Measurements from ENCODE around the gene SEC16A. TPM values are rescaled to one million over a fixed set of nuclear protein-coding genes. Genes with fewer than 3 reads are reported as not detected.

SEC16A gene
- total and polyA plus RNA-seq, 2 donors (not counting 3 experiments of a cell fraction or from before 2014, with no cell fraction given) = 34.5 to 80.6 TPM

GRCh38 chr9:136438548-136439480 is 44.0 kb downstream of the SEC16A start:
- no TSS peak for BruUV-seq (replicated peaks)
- dilution Hi-C loops (cut with MboI; ENCODE audit: extremely low pct_ligation_motif_present, low sequenced_read_pairs) (no loop called here), intact Hi-C loops (cut with micrococcal nuclease) (loop anchor here (2.0 kb wide), 2 partner anchors 28 to 44 kb away; partner anchors contain the start of genes ENTR1, PMPCA and SEC16A)
- peaks cover 12% of the 10 kb centered on the region for H3K4me1 ChIP-seq (ENCODE audit: control insufficient read depth, extremely low read depth, insufficient read depth, low read length)
- H3K4me2 ChIP-seq (ENCODE audit: insufficient read depth, low read length) = peak overlapping the region; percentile 67
- H3K4me3 ChIP-seq (replicated peaks in 1 of 3; ENCODE audit: insufficient read depth in 1 of 3, low read depth in 1 of 3, low read length in 3 of 3) = peak overlapping the region; percentile 33 to 76 (median 66)
- TF ChIP-seq POLR2AphosphoS5 (IDR thresholded peaks at IDR 0.05; ENCODE audit: insufficient read depth, low read depth, low read length) (no peak), MYC (IDR thresholded peaks at IDR 0.05; ENCODE audit: low read depth, low read length) (no peak), JUN (IDR thresholded peaks at IDR 0.05; ENCODE audit: borderline replicate concordance, insufficient read depth, insufficient read length, low read depth) (no peak), EZH2 (IDR thresholded peaks at IDR 0.05; ENCODE audit: borderline replicate concordance, low read depth, low read length, severe bottlenecking) (no peak), POLR2A (IDR thresholded peaks at IDR 0.05; ENCODE audit: low read depth, low read length) (no peak), FOS (IDR thresholded peaks at IDR 0.05; ENCODE audit: borderline replicate concordance, insufficient read depth, low read length) (no peak), GATA2 (IDR thresholded peaks at IDR 0.05; ENCODE audit: insufficient read depth, insufficient read length, low read depth, low read length) (no peak)
- TF ChIP-seq, protein P1, sequence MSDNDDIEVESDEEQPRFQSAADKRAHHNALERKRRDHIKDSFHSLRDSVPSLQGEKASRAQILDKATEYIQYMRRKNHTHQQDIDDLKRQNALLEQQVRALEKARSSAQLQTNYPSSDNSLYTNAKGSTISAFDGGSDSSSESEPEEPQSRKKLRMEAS (IDR thresholded peaks at IDR 0.05; ENCODE audit: insufficient read depth, insufficient read length) = no peak
- TF ChIP-seq, protein P2, sequence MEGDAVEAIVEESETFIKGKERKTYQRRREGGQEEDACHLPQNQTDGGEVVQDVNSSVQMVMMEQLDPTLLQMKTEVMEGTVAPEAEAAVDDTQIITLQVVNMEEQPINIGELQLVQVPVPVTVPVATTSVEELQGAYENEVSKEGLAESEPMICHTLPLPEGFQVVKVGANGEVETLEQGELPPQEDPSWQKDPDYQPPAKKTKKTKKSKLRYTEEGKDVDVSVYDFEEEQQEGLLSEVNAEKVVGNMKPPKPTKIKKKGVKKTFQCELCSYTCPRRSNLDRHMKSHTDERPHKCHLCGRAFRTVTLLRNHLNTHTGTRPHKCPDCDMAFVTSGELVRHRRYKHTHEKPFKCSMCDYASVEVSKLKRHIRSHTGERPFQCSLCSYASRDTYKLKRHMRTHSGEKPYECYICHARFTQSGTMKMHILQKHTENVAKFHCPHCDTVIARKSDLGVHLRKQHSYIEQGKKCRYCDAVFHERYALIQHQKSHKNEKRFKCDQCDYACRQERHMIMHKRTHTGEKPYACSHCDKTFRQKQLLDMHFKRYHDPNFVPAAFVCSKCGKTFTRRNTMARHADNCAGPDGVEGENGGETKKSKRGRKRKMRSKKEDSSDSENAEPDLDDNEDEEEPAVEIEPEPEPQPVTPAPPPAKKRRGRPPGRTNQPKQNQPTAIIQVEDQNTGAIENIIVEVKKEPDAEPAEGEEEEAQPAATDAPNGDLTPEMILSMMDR (IDR thresholded peaks at IDR 0.05; ENCODE audit: extremely low read depth in 1 of 2, insufficient read depth in 1 of 2, low read depth in 1 of 2, low read length in 2 of 2) = no peak
- FAIRE-seq (peak; percentile 21), DNase-seq (ENCODE audit: low read depth, low spot score) (peak; percentile 38)
- CTCF ChIA-PET = interaction anchor here (1.4 kb wide), 1 partner anchor 126 kb away, joined by 5 read pairs; no protein-coding TSS in a partner anchor
- H4K20me1 ChIP-seq (replicated peaks; ENCODE audit: control insufficient read depth, extremely low read depth, insufficient read depth, low read length) = no peaks in the 10 kb centered on the region
- H3K27me3 ChIP-seq (ENCODE audit: control insufficient read depth in 2 of 2, insufficient read depth in 2 of 2, low read length in 2 of 2) = no peaks in the 10 kb centered on the region
- H2AFZ ChIP-seq (ENCODE audit: low read depth, low read length) = peak overlapping the region; percentile 47
- POLR2A ChIA-PET = no interaction called here
- H3K9ac ChIP-seq (replicated peaks; ENCODE audit: extremely low read depth, insufficient read depth, low read length) = peak overlapping the region; percentile 65
- H3K9me3 ChIP-seq (replicated peaks; ENCODE audit: control insufficient read depth, insufficient read depth, low read length) = no peaks in the 10 kb centered on the region
- H3K79me2 ChIP-seq (ENCODE audit: control insufficient read depth, insufficient read depth, low read length) = peaks cover 48% of the 10 kb centered on the region
- no peak overlapping the region for H3K27ac ChIP-seq (ENCODE audit: insufficient read depth, low read depth, low read length)
- H3K9me1 ChIP-seq (replicated peaks; ENCODE audit: control insufficient read depth, extremely low read depth, insufficient read depth, low read length) = no peaks in the 10 kb centered on the region
- peaks cover 11 to 24% of the 10 kb centered on the region in 2 experiments for H3K36me3 ChIP-seq (ENCODE audit: control insufficient read depth in 2 of 2, extremely low read depth in 1 of 2, insufficient read depth in 2 of 2, low read length in 2 of 2)

Data from endothelial cell of umbilical vein (primary cell).